ENCODE measurements around the gene HIF1A. TPM values are rescaled to one million over a fixed set of nuclear protein-coding genes. Genes with fewer than 3 reads are reported as not detected.

HIF1A gene
- total RNA-seq, 4 donors from 2014 or later, result 137 to 295 (median 158) TPM

DNA sequence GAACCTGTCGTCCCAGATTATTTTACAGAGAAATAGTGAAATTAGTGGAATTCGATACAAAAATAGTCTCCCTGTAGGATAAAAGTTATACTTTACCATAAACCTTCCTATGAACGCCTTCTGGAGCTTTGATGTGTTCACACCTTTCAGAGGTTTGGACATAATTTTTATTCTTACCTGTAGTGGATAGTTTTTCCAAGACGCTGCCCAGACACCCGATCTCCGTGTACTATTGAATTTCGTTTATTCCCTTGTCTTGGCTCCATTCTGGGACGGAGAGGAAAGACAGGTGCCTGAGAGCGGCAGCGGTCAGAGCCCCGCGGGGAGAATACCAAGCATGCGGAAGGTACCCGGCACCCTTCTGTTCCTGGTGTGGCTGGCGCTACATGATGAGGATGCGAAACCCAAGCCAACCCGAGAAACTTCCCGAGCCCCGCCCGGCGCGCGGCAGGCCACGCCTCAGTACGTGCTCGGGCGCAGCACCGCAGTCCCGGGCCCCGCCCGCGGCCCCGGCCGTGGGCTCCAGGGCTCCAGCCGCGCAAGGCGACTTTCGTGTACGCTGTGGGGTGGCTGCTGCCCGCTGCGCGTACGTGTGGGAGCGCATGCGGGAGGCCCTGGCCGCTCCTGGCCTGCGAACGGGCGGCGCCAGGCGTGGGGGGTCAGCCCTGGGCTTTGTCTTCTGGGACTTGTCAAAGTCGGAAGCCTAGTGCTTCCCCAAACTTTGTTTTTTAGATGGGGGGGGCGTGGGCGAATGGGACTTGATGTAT lies 55.6 kb downstream of the HIF1A start:
- Histone ChIP-seq H3K4me3 (replicated peaks in 1 of 3) (peak overlapping the region; percentile 20 to 25 (median 24)), H3K27me3 (no peaks in the 10 kb centered on the region), H3K9me3 (no peaks in the 10 kb centered on the region), H3K36me3 (peaks cover under 1 to 14% of the 10 kb centered on the region in 2 donors), H3K4me1 (peaks cover 18 to 31% of the 10 kb centered on the region in 2 donors), H3K27ac (peak overlapping the region; percentile 58 to 95 (median 88))
- WGBS, 2 donors, result 6 to 14% methylated on average over 26 to 29 of the region's 54 CpGs
- intact Hi-C loops (cut with DNase I), result no loop called here
- DNase-seq, result peak; percentile 88 to 89
- TF ChIP-seq POLR2A (IDR thresholded peaks at IDR 0.05), result peak in 1 of 2 donors; percentile 85
- TF ChIP-seq, protein P1, sequence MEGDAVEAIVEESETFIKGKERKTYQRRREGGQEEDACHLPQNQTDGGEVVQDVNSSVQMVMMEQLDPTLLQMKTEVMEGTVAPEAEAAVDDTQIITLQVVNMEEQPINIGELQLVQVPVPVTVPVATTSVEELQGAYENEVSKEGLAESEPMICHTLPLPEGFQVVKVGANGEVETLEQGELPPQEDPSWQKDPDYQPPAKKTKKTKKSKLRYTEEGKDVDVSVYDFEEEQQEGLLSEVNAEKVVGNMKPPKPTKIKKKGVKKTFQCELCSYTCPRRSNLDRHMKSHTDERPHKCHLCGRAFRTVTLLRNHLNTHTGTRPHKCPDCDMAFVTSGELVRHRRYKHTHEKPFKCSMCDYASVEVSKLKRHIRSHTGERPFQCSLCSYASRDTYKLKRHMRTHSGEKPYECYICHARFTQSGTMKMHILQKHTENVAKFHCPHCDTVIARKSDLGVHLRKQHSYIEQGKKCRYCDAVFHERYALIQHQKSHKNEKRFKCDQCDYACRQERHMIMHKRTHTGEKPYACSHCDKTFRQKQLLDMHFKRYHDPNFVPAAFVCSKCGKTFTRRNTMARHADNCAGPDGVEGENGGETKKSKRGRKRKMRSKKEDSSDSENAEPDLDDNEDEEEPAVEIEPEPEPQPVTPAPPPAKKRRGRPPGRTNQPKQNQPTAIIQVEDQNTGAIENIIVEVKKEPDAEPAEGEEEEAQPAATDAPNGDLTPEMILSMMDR (IDR thresholded peaks at IDR 0.05), result no peak

DNA sequence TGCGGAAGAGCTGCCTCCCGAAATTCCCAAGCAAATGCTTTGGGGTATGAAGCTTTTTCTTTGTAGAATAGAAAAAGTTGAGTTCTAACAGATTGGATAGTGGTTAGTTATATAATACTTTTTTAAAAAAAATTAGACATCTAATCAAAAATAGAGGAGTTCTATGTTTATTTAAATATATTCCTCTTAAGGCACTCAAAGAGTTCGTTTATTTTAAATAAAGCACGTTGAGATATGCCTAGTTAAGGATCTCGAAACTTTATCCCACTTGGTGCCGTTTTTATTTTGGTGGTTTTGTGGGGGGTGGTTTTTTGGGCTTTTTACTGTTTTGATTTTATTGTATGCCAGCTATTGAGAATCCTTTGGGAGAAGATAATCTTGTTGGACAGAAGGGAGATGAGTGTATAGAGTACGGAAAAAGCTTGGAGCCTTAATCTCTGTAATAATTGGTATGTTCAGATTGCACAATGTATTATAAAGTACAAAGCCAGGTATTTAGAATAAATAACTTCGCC lies 56.2 kb downstream of the HIF1A start:
- peak overlapping the region; percentile 20 to 25 (median 24) for H3K4me3 ChIP-seq (replicated peaks in 1 of 3)
- intact Hi-C loops (cut with DNase I), result no loop called here
- DNase-seq, result no peak
- H3K27ac ChIP-seq, result peak overlapping the region; percentile 58 to 95 (median 88)
- peaks cover 0 to 9% of the 10 kb centered on the region in 2 donors for H3K36me3 ChIP-seq
- H3K4me1 ChIP-seq, result peaks cover 18 to 28% of the 10 kb centered on the region in 2 donors
- TF ChIP-seq, protein P1 (IDR thresholded peaks at IDR 0.05), result no peak
- no peak for TF ChIP-seq POLR2A (IDR thresholded peaks at IDR 0.05)
- 54 to 55% methylated on average over 8 of the region's 8 CpGs for WGBS, 2 donors
- no peaks in the 10 kb centered on the region for H3K9me3 ChIP-seq
- H3K27me3 ChIP-seq, result no peaks in the 10 kb centered on the region

DNA sequence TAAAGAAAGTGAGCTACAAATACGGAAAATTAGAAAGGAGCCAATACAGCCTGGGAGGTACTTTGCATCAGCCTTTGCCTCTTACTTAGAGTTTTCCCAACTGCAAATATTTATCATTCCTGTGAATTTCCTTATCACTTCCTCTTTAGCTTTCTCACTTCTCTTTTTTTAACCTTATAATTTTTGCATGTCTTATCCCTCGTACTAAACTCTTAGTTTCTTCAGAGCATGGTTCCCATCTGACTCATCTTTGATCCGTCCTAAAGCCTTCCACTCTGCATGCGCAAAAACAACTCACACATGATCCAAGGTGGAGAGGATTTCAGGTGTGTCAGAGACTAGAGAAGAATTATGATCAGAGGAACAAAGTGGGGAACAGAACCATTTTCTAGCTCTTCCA lies 57.3 kb downstream of the HIF1A start:
- intact Hi-C loops (cut with DNase I), result no loop called here
- H3K27me3 ChIP-seq, result no peaks in the 10 kb centered on the region
- WGBS, 2 donors, result 82 to 86% methylated on average over 4 of the region's 4 CpGs

DNA sequence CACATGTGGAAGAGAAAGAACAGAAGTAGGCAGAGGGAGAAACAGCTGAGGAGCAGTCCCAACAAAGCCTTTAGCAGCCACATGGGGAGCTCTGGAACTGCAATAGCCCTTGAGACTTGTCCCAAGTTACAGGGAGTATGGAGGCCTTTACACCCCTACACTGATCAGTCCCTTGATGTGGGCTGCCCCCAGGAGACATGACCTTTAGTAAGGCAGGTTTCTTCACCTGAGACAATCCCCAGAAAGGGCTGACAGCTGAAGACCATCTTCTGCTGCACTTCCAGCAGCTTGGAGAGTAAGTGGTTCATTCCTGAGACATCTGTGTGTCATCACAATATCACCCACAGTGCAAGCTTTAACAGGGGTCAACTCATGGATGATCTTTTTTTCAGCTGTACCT lies 58.3 kb downstream of the HIF1A start:
- Histone ChIP-seq H3K4me3 (replicated peaks in 1 of 3) (no peak overlapping the region), H3K27me3 (no peaks in the 10 kb centered on the region), H3K27ac (no peak overlapping the region), H3K4me1 (peaks cover 18 to 28% of the 10 kb centered on the region in 2 donors), H3K9me3 (no peaks in the 10 kb centered on the region), H3K36me3 (no peaks in the 10 kb centered on the region)
- intact Hi-C loops (cut with DNase I), result no loop called here
- TF ChIP-seq, protein P1 (IDR thresholded peaks at IDR 0.05), result no peak
- no peak for TF ChIP-seq POLR2A (IDR thresholded peaks at IDR 0.05)
- DNase-seq, result no peak

More for the DNA sequence above, 57.3 kb downstream of the HIF1A start:
- Histone ChIP-seq H3K36me3 (no peaks in the 10 kb centered on the region), H3K27ac (no peak overlapping the region), H3K9me3 (no peaks in the 10 kb centered on the region), H3K4me3 (replicated peaks in 1 of 3) (no peak overlapping the region), H3K4me1 (peaks cover 18 to 28% of the 10 kb centered on the region in 2 donors)
- no peak for DNase-seq
- no peak for TF ChIP-seq POLR2A (IDR thresholded peaks at IDR 0.05)
- TF ChIP-seq, protein P1 (IDR thresholded peaks at IDR 0.05), result no peak

All from thyroid gland (tissue), 4 donors.